ENCODE results near the gene BUD31. TPM values are rescaled to one million over a fixed set of nuclear protein-coding genes. Genes with fewer than 3 reads are reported as not detected.

Gene BUD31
- total and polyA plus RNA-seq, 9 of the 15 experiments (the other 6 are each of a cell fraction or from before 2014, with no cell fraction given) = 105 to 342 (median 247) TPM

DNA sequence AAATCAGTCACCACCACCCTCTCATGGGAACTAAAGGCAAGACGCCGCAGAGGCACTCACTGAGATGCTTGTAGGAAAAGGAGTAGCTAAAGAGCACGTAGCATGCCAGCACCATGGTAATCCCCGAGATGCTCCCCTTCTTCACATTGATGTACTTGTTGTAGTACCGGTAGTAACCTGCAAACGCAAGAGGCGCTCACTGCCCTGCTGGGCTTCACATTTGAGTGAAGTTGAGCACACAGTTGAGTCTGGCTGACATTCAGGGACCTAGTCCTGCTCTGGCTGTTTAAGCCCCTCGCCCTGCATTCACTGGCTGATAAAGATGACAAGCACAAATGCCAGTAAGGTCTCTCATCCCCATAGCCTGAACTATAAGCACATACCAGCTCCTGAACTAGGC lies 50.3 kb downstream of the BUD31 start (continued):
- TF ChIP-seq SAP30 (IDR thresholded peaks at IDR 0.05; ENCODE audit: borderline replicate concordance, insufficient read depth, low read depth, low read length, poor library complexity, severe bottlenecking) (no peak), CBX1 (IDR thresholded peaks at IDR 0.05; ENCODE audit: low read depth) (peak; percentile 51; the same call in 1 of the 2 replicates), RAD21 (CRISPR knock-in tag; conservative IDR thresholded peaks at IDR 0.05 in 1 of 2, IDR thresholded peaks at IDR 0.05 in 1 of 2) (peak in 1 of 2 experiments; percentile 33; a peak in 2 of 4 replicates), TBP (optimal IDR thresholded peaks at IDR 0.05; ENCODE audit: low read depth, low read length) (no peak), FOXJ2 (tag; IDR thresholded peaks at IDR 0.05) (no peak), NFATC3 (IDR thresholded peaks at IDR 0.05) (0 out of 2 replicates have a peak, but pooled peaks have one; percentile 32), POLR2AphosphoS5 (IDR thresholded peaks at IDR 0.05; ENCODE audit: control insufficient read depth, insufficient read depth, low read depth, low read length) (peak; percentile 61; the same call in 1 of the 2 replicates), TCFL5 (CRISPR knock-in tag; conservative IDR thresholded peaks at IDR 0.05) (no peak)
- TF ChIP-seq, protein P1, sequence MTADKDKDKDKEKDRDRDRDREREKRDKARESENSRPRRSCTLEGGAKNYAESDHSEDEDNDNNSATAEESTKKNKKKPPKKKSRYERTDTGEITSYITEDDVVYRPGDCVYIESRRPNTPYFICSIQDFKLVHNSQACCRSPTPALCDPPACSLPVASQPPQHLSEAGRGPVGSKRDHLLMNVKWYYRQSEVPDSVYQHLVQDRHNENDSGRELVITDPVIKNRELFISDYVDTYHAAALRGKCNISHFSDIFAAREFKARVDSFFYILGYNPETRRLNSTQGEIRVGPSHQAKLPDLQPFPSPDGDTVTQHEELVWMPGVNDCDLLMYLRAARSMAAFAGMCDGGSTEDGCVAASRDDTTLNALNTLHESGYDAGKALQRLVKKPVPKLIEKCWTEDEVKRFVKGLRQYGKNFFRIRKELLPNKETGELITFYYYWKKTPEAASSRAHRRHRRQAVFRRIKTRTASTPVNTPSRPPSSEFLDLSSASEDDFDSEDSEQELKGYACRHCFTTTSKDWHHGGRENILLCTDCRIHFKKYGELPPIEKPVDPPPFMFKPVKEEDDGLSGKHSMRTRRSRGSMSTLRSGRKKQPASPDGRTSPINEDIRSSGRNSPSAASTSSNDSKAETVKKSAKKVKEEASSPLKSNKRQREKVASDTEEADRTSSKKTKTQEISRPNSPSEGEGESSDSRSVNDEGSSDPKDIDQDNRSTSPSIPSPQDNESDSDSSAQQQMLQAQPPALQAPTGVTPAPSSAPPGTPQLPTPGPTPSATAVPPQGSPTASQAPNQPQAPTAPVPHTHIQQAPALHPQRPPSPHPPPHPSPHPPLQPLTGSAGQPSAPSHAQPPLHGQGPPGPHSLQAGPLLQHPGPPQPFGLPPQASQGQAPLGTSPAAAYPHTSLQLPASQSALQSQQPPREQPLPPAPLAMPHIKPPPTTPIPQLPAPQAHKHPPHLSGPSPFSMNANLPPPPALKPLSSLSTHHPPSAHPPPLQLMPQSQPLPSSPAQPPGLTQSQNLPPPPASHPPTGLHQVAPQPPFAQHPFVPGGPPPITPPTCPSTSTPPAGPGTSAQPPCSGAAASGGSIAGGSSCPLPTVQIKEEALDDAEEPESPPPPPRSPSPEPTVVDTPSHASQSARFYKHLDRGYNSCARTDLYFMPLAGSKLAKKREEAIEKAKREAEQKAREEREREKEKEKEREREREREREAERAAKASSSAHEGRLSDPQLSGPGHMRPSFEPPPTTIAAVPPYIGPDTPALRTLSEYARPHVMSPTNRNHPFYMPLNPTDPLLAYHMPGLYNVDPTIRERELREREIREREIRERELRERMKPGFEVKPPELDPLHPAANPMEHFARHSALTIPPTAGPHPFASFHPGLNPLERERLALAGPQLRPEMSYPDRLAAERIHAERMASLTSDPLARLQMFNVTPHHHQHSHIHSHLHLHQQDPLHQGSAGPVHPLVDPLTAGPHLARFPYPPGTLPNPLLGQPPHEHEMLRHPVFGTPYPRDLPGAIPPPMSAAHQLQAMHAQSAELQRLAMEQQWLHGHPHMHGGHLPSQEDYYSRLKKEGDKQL (CRISPR knock-in tag; IDR thresholded peaks at IDR 0.05; ENCODE audit: borderline replicate concordance) = no peak
- TF ChIP-seq, protein P2, sequence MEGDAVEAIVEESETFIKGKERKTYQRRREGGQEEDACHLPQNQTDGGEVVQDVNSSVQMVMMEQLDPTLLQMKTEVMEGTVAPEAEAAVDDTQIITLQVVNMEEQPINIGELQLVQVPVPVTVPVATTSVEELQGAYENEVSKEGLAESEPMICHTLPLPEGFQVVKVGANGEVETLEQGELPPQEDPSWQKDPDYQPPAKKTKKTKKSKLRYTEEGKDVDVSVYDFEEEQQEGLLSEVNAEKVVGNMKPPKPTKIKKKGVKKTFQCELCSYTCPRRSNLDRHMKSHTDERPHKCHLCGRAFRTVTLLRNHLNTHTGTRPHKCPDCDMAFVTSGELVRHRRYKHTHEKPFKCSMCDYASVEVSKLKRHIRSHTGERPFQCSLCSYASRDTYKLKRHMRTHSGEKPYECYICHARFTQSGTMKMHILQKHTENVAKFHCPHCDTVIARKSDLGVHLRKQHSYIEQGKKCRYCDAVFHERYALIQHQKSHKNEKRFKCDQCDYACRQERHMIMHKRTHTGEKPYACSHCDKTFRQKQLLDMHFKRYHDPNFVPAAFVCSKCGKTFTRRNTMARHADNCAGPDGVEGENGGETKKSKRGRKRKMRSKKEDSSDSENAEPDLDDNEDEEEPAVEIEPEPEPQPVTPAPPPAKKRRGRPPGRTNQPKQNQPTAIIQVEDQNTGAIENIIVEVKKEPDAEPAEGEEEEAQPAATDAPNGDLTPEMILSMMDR (IDR thresholded peaks at IDR 0.05 in 2 of 3, conservative IDR thresholded peaks at IDR 0.05 in 1 of 3; ENCODE audit: insufficient read depth in 2 of 3, low read depth in 1 of 3, low read length in 3 of 3) = peak; percentile 54 to 74 (median 60)
